Activated T-cell treated with anti-CD3 and anti-CD28 coated beads, Interleukin-2, amount 50 U/mL, for 24 hours (primary cell): Measurements from ENCODE around the gene TCN1.
A peak's percentile ranks its signal among the peaks of the same experiment; 100 is the strongest.

ENCODE experiments used
- DNase-seq: peaks from one replicate; pipeline ENCODE4 v3.0.0-alpha.2; 2020
- H3K27ac Mint-ChIP-seq: 2 replicates; pipeline ENCODE4 v1.8.0; 2020; ENCODE audit warnings: mild to moderate bottlenecking, mixed read lengths
- H3K27me3 Mint-ChIP-seq: 2 replicates; pipeline ENCODE4 v1.8.0; 2020; ENCODE audit warnings: mixed read lengths
- H3K36me3 Mint-ChIP-seq: 2 replicates; pipeline ENCODE4 v1.8.0; 2020; ENCODE audit warnings: low read depth, mixed read lengths
- H3K4me1 Mint-ChIP-seq: 2 replicates; pipeline ENCODE4 v1.8.0; 2020; ENCODE audit warnings: low read depth, mixed read lengths
- H3K4me3 Mint-ChIP-seq: 2 replicates; pipeline ENCODE4 v1.8.0; 2020; ENCODE audit warnings: mild to moderate bottlenecking, moderate library complexity, mixed read lengths
- H3K9me3 Mint-ChIP-seq: 2 replicates; pipeline ENCODE4 v1.8.0; 2020; ENCODE audit warnings: mixed read lengths

TCN1 gene

GRCh38 chr11:59807047-59807610 is 59.2 kb downstream of the TCN1 start:
- no peak overlapping the region for H3K4me3 Mint-ChIP-seq

GRCh38 chr11:59804061-59804460 is 62.2 kb downstream of the TCN1 start:
- H3K27ac Mint-ChIP-seq: no peak overlapping the region
- no peaks in the 10 kb centered on the region for H3K9me3 Mint-ChIP-seq
- peaks cover 5% of the 10 kb centered on the region for H3K4me1 Mint-ChIP-seq
- H3K27me3 Mint-ChIP-seq: no peaks in the 10 kb centered on the region
- no peak overlapping the region for H3K4me3 Mint-ChIP-seq
- DNase-seq: no peak
- peaks cover 47% of the 10 kb centered on the region for H3K36me3 Mint-ChIP-seq

More at GRCh38 chr11:59807047-59807610, 59.2 kb downstream of the TCN1 start:
- H3K27ac Mint-ChIP-seq: peak overlapping the region; percentile 6
- DNase-seq: no peak
- H3K27me3 Mint-ChIP-seq: no peaks in the 10 kb centered on the region
- H3K36me3 Mint-ChIP-seq: peaks cover 59% of the 10 kb centered on the region
- peaks cover 21% of the 10 kb centered on the region for H3K4me1 Mint-ChIP-seq
- no peaks in the 10 kb centered on the region for H3K9me3 Mint-ChIP-seq
